Measurements from ENCODE around the gene HCLS1. TPM values are rescaled to one million over a fixed set of nuclear protein-coding genes. Genes with fewer than 3 reads are reported as not detected.

Gene HCLS1
- total RNA-seq, 1 donor from 2014 or later, result 440 TPM

DNA sequence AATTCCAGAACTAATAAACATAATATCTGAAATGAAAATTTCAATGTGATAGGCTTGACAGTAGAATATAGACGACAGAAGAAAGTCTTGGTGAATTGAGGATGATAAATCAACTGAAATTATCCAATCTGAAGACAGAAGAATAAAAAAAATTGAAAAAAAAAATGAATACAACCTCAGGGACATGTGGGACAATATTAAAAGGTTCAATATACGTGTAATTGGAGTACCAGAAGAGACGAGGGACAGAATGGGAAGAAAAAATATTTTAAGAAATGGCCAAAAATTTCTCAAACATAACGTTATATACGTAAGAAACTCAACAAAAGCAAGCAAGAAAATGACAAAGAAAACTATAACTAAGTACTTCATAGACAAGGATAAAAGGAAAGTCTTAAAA lies 43.3 kb upstream of the HCLS1 start:
- TF ChIP-seq, protein P1, sequence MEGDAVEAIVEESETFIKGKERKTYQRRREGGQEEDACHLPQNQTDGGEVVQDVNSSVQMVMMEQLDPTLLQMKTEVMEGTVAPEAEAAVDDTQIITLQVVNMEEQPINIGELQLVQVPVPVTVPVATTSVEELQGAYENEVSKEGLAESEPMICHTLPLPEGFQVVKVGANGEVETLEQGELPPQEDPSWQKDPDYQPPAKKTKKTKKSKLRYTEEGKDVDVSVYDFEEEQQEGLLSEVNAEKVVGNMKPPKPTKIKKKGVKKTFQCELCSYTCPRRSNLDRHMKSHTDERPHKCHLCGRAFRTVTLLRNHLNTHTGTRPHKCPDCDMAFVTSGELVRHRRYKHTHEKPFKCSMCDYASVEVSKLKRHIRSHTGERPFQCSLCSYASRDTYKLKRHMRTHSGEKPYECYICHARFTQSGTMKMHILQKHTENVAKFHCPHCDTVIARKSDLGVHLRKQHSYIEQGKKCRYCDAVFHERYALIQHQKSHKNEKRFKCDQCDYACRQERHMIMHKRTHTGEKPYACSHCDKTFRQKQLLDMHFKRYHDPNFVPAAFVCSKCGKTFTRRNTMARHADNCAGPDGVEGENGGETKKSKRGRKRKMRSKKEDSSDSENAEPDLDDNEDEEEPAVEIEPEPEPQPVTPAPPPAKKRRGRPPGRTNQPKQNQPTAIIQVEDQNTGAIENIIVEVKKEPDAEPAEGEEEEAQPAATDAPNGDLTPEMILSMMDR (IDR thresholded peaks at IDR 0.05), result no peak

DNA sequence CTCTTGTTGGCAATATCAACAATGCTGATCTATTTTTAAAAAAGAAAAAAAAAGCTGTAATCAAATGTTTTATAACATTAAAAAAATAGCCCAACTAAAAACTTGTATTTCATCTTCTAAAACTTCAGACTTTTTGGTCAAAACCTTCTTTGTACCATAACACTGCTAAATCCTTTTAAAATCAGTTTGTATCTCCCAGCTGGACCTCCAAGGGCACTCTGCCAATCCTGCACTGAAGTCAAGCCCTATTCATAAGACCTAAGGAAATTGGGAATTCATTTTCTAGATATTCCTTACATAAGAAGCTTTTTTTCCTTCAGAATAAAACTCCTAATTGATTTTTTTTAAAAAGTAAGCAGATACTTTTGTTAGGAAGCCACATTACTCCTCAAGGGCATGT lies 38.2 kb upstream of the HCLS1 start:
- Mint-ChIP-seq H3K4me3 (no peak overlapping the region), H3K9me3 (no peaks in the 10 kb centered on the region), H3K27ac (no peak overlapping the region), H3K27me3 (no peaks in the 10 kb centered on the region), H3K4me1 (no peaks in the 10 kb centered on the region), H3K36me3 (ENCODE audit: low read depth) (peaks cover 32% of the 10 kb centered on the region)
- ChIA-PET CTCF (no interaction called here), POLR2A (no interaction called here)
- ATAC-seq (ENCODE audit: low read depth) (no peak), DNase-seq (no peak)
- intact Hi-C loops (cut with micrococcal nuclease), result no loop called here
- TF ChIP-seq, protein P1 (IDR thresholded peaks at IDR 0.05), result no peak

More for the DNA sequence above, 43.3 kb upstream of the HCLS1 start:
- DNase-seq (no peak), ATAC-seq (ENCODE audit: low read depth) (no peak)
- no peak overlapping the region for H3K4me3 Mint-ChIP-seq
- ChIA-PET POLR2A (no interaction called here), CTCF (no interaction called here)
- H3K36me3 Mint-ChIP-seq (ENCODE audit: low read depth), result peaks cover 64% of the 10 kb centered on the region
- intact Hi-C loops (cut with micrococcal nuclease), result no loop called here
- no peak overlapping the region for H3K27ac Mint-ChIP-seq
- H3K9me3 Mint-ChIP-seq, result no peaks in the 10 kb centered on the region
- H3K4me1 Mint-ChIP-seq, result no peaks in the 10 kb centered on the region
- H3K27me3 Mint-ChIP-seq, result no peaks in the 10 kb centered on the region

DNA sequence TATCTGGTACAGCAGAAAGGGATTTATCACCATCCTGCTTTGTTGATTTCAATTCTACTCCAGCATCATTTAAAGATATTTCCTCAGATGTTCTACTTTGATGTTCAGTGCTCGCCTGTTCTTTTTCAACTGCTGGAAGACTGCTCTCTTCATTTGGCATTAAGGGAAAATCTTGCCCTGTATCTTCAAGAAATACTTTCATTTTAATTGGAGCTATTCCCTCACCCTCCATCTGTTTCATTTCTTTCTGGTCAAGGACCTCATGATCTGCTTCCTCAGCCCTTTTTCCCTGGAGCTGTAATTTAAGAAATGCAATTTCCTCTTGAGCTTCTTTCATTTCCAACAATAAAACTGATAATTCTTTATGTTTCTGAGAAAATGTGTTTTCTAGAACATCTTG lies 37.8 kb upstream of the HCLS1 start:
- intact Hi-C loops (cut with micrococcal nuclease), result no loop called here
- H3K4me3 Mint-ChIP-seq, result no peak overlapping the region
- peaks cover 29% of the 10 kb centered on the region for H3K36me3 Mint-ChIP-seq (ENCODE audit: low read depth)
- no peaks in the 10 kb centered on the region for H3K9me3 Mint-ChIP-seq
- TF ChIP-seq, protein P1 (IDR thresholded peaks at IDR 0.05), result no peak
- no peak for DNase-seq
- H3K27me3 Mint-ChIP-seq, result no peaks in the 10 kb centered on the region
- no peaks in the 10 kb centered on the region for H3K4me1 Mint-ChIP-seq
- ATAC-seq (ENCODE audit: low read depth), result no peak
- POLR2A ChIA-PET, result no interaction called here
- no peak overlapping the region for H3K27ac Mint-ChIP-seq
- CTCF ChIA-PET, result no interaction called here

DNA sequence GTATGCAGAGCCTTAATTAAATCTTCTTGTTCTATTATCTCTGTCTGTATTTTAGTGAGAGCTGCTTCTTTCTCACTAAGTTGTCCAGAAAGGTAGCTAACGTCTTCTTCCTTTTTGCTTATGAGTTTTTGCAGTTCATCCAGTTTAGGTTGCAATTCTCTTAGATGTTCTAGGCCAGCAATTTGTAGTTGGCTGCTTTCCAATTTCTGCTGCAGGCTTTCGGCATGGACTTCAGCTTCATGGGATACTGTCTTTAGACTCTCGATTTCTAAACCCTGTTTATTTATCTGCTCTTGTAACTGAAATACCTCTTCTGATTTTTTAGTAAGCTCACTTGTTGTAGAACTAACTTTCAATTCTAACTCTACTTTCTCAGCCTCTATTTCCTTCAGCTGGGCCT lies 35.5 kb upstream of the HCLS1 start:
- DNase-seq, result no peak
- Mint-ChIP-seq H3K4me1 (peaks cover 6% of the 10 kb centered on the region), H3K27me3 (no peaks in the 10 kb centered on the region), H3K4me3 (no peak overlapping the region), H3K36me3 (ENCODE audit: low read depth) (peaks cover 31% of the 10 kb centered on the region), H3K27ac (no peak overlapping the region), H3K9me3 (no peaks in the 10 kb centered on the region)
- POLR2A ChIA-PET, result no interaction called here
- TF ChIP-seq, protein P1 (IDR thresholded peaks at IDR 0.05), result no peak
- ATAC-seq (ENCODE audit: low read depth), result no peak
- CTCF ChIA-PET, result interaction anchor here (0.5 kb wide), 1 partner anchor 48 kb away, joined by 4 read pairs; no protein-coding TSS in a partner anchor
- intact Hi-C loops (cut with micrococcal nuclease), result no loop called here

DNA sequence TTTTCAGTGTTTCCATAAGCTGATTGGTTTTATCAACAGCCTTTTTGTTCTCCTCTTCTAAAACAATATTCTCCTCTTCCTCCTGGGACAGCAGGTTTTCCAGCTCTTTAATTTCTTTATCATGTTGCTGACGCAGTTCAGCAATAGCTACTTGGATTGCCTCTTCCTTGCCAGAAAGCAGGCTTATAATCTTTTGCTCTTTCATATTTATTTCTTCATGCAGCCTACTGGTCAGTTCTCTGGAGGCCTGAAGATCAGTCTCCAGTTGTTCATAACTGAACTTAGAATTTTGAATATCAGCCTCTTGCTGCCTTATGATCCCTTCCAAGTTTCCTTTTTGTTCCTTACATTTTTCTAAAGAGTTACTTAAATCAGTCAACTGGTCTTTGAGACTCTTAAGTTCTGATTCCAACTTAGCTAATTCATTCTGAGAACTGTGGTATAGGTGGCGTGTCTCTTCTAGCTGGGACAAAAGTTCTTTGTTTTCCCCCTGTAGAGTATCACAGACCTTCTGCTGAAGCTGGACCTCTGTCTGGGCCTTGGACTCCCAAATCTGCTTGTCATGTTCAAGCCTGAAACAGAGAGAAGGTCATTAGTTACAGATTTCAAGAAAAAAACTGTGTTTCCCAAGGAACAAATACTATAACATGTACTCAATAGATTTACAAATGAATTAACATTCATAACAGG lies 31.5 kb upstream of the HCLS1 start:
- TF ChIP-seq, protein P1 (IDR thresholded peaks at IDR 0.05), result no peak
- CTCF ChIA-PET, result no interaction called here
- Mint-ChIP-seq H3K36me3 (ENCODE audit: low read depth) (peaks cover 36% of the 10 kb centered on the region), H3K27me3 (no peaks in the 10 kb centered on the region), H3K4me1 (peaks cover 11% of the 10 kb centered on the region), H3K4me3 (no peak overlapping the region), H3K9me3 (no peaks in the 10 kb centered on the region), H3K27ac (peak overlapping the region; percentile 52)
- ATAC-seq (ENCODE audit: low read depth), result no peak
- intact Hi-C loops (cut with micrococcal nuclease), result no loop called here
- DNase-seq, result no peak
- POLR2A ChIA-PET, result interaction anchor here (0.7 to 1.3 kb wide), 2 partner anchors 31 to 64 kb away, joined by 3 to 4 read pairs; partner anchors contain the start of gene HCLS1

Data from activated B cell treated with CpG ODN at 0.5 μM for 24 hours (primary cell).